ENCODE measurements around the gene VPS54.
"Not testable (repeated sequence)": the region's sequence is repeated elsewhere in the genome, so short reads cannot be mapped to it uniquely, and the experiment has no call there.

VPS54 gene

GRCh38 chr2:63999049-63999448 lies 20.2 kb downstream of the VPS54 start:
- DNase-seq (ENCODE audit: low read depth in 1 of 2, low spot score in 1 of 2), result no peak
- Histone ChIP-seq H3K27ac (replicated peaks) (no peak overlapping the region), H3K4me3 (replicated peaks; ENCODE audit: insufficient read depth, low read length) (no peak overlapping the region), H3K27me3 (ENCODE audit: insufficient read depth, poor library complexity, severe bottlenecking) (no peaks in the 10 kb centered on the region)
- no peak for TF ChIP-seq GABPA (IDR thresholded peaks at IDR 0.05; ENCODE audit: low read depth)
- TF ChIP-seq POLR2AphosphoS5 (IDR thresholded peaks at IDR 0.05; ENCODE audit: low read depth), result no peak
- no peak for TF ChIP-seq REST (IDR thresholded peaks at IDR 0.05; ENCODE audit: insufficient replicate concordance, low read depth)
- TF ChIP-seq CTCF (IDR thresholded peaks at IDR 0.05; ENCODE audit: insufficient read depth, low read length), result no peak

DNA sequence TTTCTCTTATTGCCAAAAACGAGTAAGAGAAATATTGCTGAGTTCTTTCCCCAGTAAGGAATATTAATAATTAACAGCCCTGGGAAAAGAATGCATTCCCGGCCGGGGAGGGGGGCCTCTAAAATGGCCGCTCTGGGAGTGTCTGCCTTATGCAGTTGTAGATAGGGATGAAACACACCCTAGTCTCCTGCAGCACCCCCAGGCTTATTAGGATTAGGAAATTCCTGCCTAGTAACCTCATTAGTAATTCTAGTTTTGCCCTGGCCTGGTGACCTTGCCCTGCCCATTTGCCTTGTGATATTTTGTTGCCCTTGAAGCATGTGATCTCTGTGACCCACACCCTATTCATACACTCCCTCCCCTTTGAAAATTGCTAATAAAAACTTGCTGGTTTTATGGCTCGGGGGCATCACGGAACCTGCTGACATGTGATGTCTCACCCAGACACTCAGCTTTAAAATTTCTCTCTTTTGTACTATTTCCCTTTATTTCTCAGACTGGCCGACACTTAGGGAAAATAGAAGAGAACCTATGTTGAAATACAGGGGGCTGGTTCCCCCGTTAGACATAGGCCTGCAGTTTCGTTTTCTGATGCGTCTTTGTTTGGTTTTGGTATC lies 22.5 kb downstream of the VPS54 start:
- not testable (repeated sequence) for H3K27me3 ChIP-seq (ENCODE audit: insufficient read depth, poor library complexity, severe bottlenecking); H3K4me3 ChIP-seq (replicated peaks; ENCODE audit: insufficient read depth, low read length); DNase-seq (ENCODE audit: low read depth in 1 of 2, low spot score in 1 of 2); H3K27ac ChIP-seq (replicated peaks)

DNA sequence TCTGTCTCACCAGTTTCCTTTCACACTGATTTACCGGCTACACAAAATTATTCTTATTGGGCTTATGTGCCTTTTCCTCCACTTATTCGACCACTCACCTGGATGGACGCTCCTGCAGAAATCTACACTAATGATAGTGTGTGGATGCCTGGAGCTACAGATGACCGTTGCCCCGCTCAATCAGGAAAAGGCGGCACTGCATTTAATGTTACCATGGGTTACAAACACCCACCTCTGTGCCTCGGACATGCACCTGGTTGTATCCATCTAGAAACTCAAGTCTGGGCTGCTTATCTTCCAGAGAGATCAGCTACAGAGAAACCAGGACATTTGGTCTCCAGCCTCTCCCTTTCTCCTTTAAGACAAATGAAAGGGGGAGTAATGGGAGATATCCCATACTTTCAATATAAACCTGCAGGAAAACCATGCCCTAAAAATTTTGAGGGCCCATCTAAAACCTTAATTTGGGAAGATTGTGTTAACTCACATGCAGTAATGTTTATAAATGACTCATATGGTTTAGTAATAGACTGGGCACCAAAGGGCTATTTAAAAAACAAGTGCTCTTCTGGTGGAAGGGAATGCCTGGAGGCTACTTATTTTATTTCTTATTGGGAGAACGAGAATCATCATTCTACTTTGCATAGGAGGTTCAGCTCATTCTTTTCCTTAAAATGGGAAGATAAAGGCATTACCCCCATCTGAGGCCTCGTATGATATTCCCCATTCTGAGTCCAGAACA lies 24.7 kb downstream of the VPS54 start:
- H3K4me3 ChIP-seq (replicated peaks; ENCODE audit: insufficient read depth, low read length); DNase-seq (ENCODE audit: low read depth in 1 of 2, low spot score in 1 of 2); H3K27ac ChIP-seq (replicated peaks); H3K27me3 ChIP-seq (ENCODE audit: insufficient read depth, poor library complexity, severe bottlenecking): not testable (repeated sequence)

- Histone ChIP-seq H3K27ac (replicated peaks) (no peak overlapping the region), H3K27me3 (ENCODE audit: insufficient read depth, poor library complexity, severe bottlenecking) (no peaks in the 10 kb centered on the region), H3K4me3 (replicated peaks; ENCODE audit: insufficient read depth, low read length) (no peak overlapping the region)
- DNase-seq (ENCODE audit: low read depth in 1 of 2, low spot score in 1 of 2), result no peak
- no peak for TF ChIP-seq CTCF (IDR thresholded peaks at IDR 0.05; ENCODE audit: insufficient read depth, low read length)
- no peak for TF ChIP-seq GABPA (IDR thresholded peaks at IDR 0.05; ENCODE audit: low read depth)
- no peak for TF ChIP-seq POLR2AphosphoS5 (IDR thresholded peaks at IDR 0.05; ENCODE audit: low read depth)
- no peak for TF ChIP-seq REST (IDR thresholded peaks at IDR 0.05; ENCODE audit: insufficient replicate concordance, low read depth)
- no peak for TF ChIP-seq SPI1 (IDR thresholded peaks at IDR 0.05; ENCODE audit: borderline replicate concordance, low read depth)
Observed at GRCh38 chr2:63993871-63994270, 25.4 kb downstream of the VPS54 start.

DNA sequence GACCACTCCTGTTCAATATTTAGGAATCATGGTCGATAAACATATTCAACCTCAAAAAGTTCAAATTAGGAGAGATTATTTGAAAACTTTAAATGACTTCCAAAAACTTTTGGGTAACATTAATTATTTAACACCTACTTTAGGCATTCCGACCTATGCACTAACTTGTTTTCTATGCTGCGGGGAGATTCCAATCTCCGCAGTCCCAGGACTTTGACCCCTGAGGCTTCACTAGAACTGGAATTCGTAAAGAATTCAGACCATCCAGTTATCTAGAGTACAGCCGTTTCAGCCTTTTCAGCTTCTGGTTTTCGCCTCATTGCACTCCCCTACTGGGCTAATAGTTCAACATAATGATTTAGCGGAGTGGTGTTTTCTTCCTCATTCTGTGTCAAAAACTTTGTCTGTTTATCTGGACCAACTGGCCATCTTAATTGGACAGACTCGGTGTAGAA lies 26.1 kb downstream of the VPS54 start:
- DNase-seq (ENCODE audit: low read depth in 1 of 2, low spot score in 1 of 2); H3K4me3 ChIP-seq (replicated peaks; ENCODE audit: insufficient read depth, low read length); H3K27ac ChIP-seq (replicated peaks); H3K27me3 ChIP-seq (ENCODE audit: insufficient read depth, poor library complexity, severe bottlenecking): not testable (repeated sequence)

All from HL-60 (cell line).